Neuron (in vitro differentiated cells): ENCODE measurements around the gene C5orf58.

Experiments
- H2AFZ ChIP-seq: one replicate; pipeline ENCODE4 v1.6.1; 2013; ENCODE audit warnings: low read depth, mild to moderate bottlenecking, inconsistent platforms, low read length, moderate library complexity
- H3K27me3 ChIP-seq: one replicate; pipeline ENCODE4 v1.6.1; 2013; ENCODE audit warnings: low read length; ENCODE audit not compliant: insufficient read depth
- H3K36me3 ChIP-seq: one replicate; pipeline ENCODE4 v1.6.1; 2013; ENCODE audit warnings: low read length; ENCODE audit not compliant: insufficient read depth
- H3K4me1 ChIP-seq: one replicate; pipeline ENCODE4 v1.6.1; 2013; ENCODE audit warnings: low read length; ENCODE audit not compliant: insufficient read depth
- H3K4me3 ChIP-seq: 2 replicates; pipeline ENCODE4 v1.5.1; 2013; ENCODE audit warnings: mild to moderate bottlenecking, low read length, moderate library complexity
- H3K9me3 ChIP-seq: one replicate; pipeline ENCODE4 v1.6.1; 2013; ENCODE audit warnings: low read length

Gene C5orf58

GRCh38 chr5:170206958-170207357 is 25.8 kb upstream of the C5orf58 start:
- no peaks in the 10 kb centered on the region for H3K36me3 ChIP-seq
- no peaks in the 10 kb centered on the region for H3K27me3 ChIP-seq
- H3K9me3 ChIP-seq = no peaks in the 10 kb centered on the region
- H2AFZ ChIP-seq = no peak overlapping the region
- no peak overlapping the region for H3K4me3 ChIP-seq
- no peaks in the 10 kb centered on the region for H3K4me1 ChIP-seq

GRCh38 chr5:170211575-170212334 is 21.0 kb upstream of the C5orf58 start:
- H3K4me3 ChIP-seq = no peak overlapping the region
- no peaks in the 10 kb centered on the region for H3K9me3 ChIP-seq
- no peaks in the 10 kb centered on the region for H3K4me1 ChIP-seq
- no peak overlapping the region for H2AFZ ChIP-seq
- no peaks in the 10 kb centered on the region for H3K36me3 ChIP-seq
- no peaks in the 10 kb centered on the region for H3K27me3 ChIP-seq

GRCh38 chr5:170216257-170216864 is 16.4 kb upstream of the C5orf58 start:
- H3K4me1 ChIP-seq = no peaks in the 10 kb centered on the region
- no peaks in the 10 kb centered on the region for H3K36me3 ChIP-seq
- H3K27me3 ChIP-seq = no peaks in the 10 kb centered on the region
- no peak overlapping the region for H2AFZ ChIP-seq
- H3K9me3 ChIP-seq = no peaks in the 10 kb centered on the region
- H3K4me3 ChIP-seq = no peak overlapping the region

GRCh38 chr5:170217831-170218230 is 15.0 kb upstream of the C5orf58 start:
- no peaks in the 10 kb centered on the region for H3K36me3 ChIP-seq
- no peaks in the 10 kb centered on the region for H3K4me1 ChIP-seq
- H3K9me3 ChIP-seq = no peaks in the 10 kb centered on the region
- no peak overlapping the region for H2AFZ ChIP-seq
- no peaks in the 10 kb centered on the region for H3K27me3 ChIP-seq
- H3K4me3 ChIP-seq = no peak overlapping the region

GRCh38 chr5:170218726-170219125 is 14.1 kb upstream of the C5orf58 start:
- Histone ChIP-seq H2AFZ (no peak overlapping the region), H3K9me3 (no peaks in the 10 kb centered on the region), H3K36me3 (no peaks in the 10 kb centered on the region), H3K4me1 (no peaks in the 10 kb centered on the region), H3K4me3 (no peak overlapping the region), H3K27me3 (no peaks in the 10 kb centered on the region)

GRCh38 chr5:170219615-170220014 is 13.2 kb upstream of the C5orf58 start:
- Histone ChIP-seq H2AFZ (no peak overlapping the region), H3K4me1 (no peaks in the 10 kb centered on the region), H3K4me3 (no peak overlapping the region), H3K36me3 (no peaks in the 10 kb centered on the region), H3K9me3 (no peaks in the 10 kb centered on the region), H3K27me3 (no peaks in the 10 kb centered on the region)

- Histone ChIP-seq H2AFZ (no peak overlapping the region), H3K4me1 (no peaks in the 10 kb centered on the region), H3K9me3 (no peaks in the 10 kb centered on the region), H3K36me3 (no peaks in the 10 kb centered on the region), H3K4me3 (no peak overlapping the region), H3K27me3 (no peaks in the 10 kb centered on the region)
These were observed 12.6 kb upstream of the C5orf58 start for GRCh38 chr5:170220191-170220590.

GRCh38 chr5:170221327-170221741 is 11.5 kb upstream of the C5orf58 start:
- no peaks in the 10 kb centered on the region for H3K27me3 ChIP-seq
- H3K9me3 ChIP-seq = no peaks in the 10 kb centered on the region
- no peak overlapping the region for H3K4me3 ChIP-seq
- H2AFZ ChIP-seq = no peak overlapping the region
- no peaks in the 10 kb centered on the region for H3K36me3 ChIP-seq
- no peaks in the 10 kb centered on the region for H3K4me1 ChIP-seq

GRCh38 chr5:170223360-170223759 is 9.4 kb upstream of the C5orf58 start:
- Histone ChIP-seq H3K4me3 (no peak overlapping the region), H3K9me3 (no peaks in the 10 kb centered on the region), H3K4me1 (no peaks in the 10 kb centered on the region), H2AFZ (no peak overlapping the region), H3K36me3 (no peaks in the 10 kb centered on the region), H3K27me3 (no peaks in the 10 kb centered on the region)

- Histone ChIP-seq H3K9me3 (no peaks in the 10 kb centered on the region), H3K27me3 (no peaks in the 10 kb centered on the region), H3K4me3 (no peak overlapping the region), H3K4me1 (no peaks in the 10 kb centered on the region), H3K36me3 (no peaks in the 10 kb centered on the region), H2AFZ (no peak overlapping the region)
These were observed 8.9 kb upstream of the C5orf58 start for GRCh38 chr5:170223906-170224305.

- H3K36me3 ChIP-seq = no peaks in the 10 kb centered on the region
- no peak overlapping the region for H2AFZ ChIP-seq
- H3K4me3 ChIP-seq = no peak overlapping the region
- no peaks in the 10 kb centered on the region for H3K9me3 ChIP-seq
- no peaks in the 10 kb centered on the region for H3K4me1 ChIP-seq
- H3K27me3 ChIP-seq = no peaks in the 10 kb centered on the region
These were observed 7.3 kb upstream of the C5orf58 start for GRCh38 chr5:170225326-170226128.

- no peaks in the 10 kb centered on the region for H3K27me3 ChIP-seq
- no peaks in the 10 kb centered on the region for H3K9me3 ChIP-seq
- H3K4me1 ChIP-seq = no peaks in the 10 kb centered on the region
- no peak overlapping the region for H2AFZ ChIP-seq
- no peaks in the 10 kb centered on the region for H3K36me3 ChIP-seq
- no peak overlapping the region for H3K4me3 ChIP-seq
These were observed 6.6 kb upstream of the C5orf58 start for GRCh38 chr5:170226129-170226615.

GRCh38 chr5:170226661-170227060 is 6.1 kb upstream of the C5orf58 start:
- H3K36me3 ChIP-seq = no peaks in the 10 kb centered on the region
- no peaks in the 10 kb centered on the region for H3K27me3 ChIP-seq
- no peaks in the 10 kb centered on the region for H3K9me3 ChIP-seq
- no peak overlapping the region for H3K4me3 ChIP-seq
- H3K4me1 ChIP-seq = no peaks in the 10 kb centered on the region
- no peak overlapping the region for H2AFZ ChIP-seq
